Keratinocyte (primary cell): Measurements from ENCODE around the gene OTOG.

ENCODE experiments used
- CTCF ChIP-seq, 3 experiments: IDR thresholded peaks in 1 of 3; conservative IDR thresholded peaks in 1 of 3; optimal IDR thresholded peaks in 1 of 3; 2 replicates in 2 of 3; 3 replicates in 1 of 3; pipeline versions ENCODE3 to v1.5.1; 2011; ENCODE audit warnings: low read length in 3 of 3, mild to moderate bottlenecking in 3 of 3, moderate library complexity in 2 of 3, control low read depth in 1 of 3, inconsistent platforms in 1 of 3; ENCODE audit not compliant: insufficient read depth in 2 of 3; ENCODE audit errors: extremely low read depth in 1 of 3
- EZH2 ChIP-seq: IDR thresholded peaks from one replicate; pipeline ENCODE4 v1.6.1; 2012; ENCODE audit warnings: inconsistent platforms, mild to moderate bottlenecking, low read length, moderate library complexity

- TF ChIP-seq CTCF (optimal IDR thresholded peaks at IDR 0.05 in 1 of 3, IDR thresholded peaks at IDR 0.05 in 1 of 3, conservative IDR thresholded peaks at IDR 0.05 in 1 of 3; ENCODE audit: extremely low read depth in 1 of 3, insufficient read depth in 2 of 3, low read length in 3 of 3) (no peak), EZH2 (no peak)
These were observed 13.4 kb downstream of the OTOG start for GRCh38 chr11:17560281-17561110.
